DLD1 (cell line): Measurements from ENCODE around the gene POLR1H.
"Not testable (repeated sequence)": the region's sequence is repeated elsewhere in the genome, so short reads cannot be mapped to it uniquely, and the experiment has no call there.

Experiments
- in situ Hi-C: cut with HindIII; loops from 2 replicates; pipeline ENCODE4 v1.10.0; 2017; ENCODE audit warnings: low sequenced_read_pairs

Gene POLR1H, protein sequence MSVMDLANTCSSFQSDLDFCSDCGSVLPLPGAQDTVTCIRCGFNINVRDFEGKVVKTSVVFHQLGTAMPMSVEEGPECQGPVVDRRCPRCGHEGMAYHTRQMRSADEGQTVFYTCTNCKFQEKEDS

DNA sequence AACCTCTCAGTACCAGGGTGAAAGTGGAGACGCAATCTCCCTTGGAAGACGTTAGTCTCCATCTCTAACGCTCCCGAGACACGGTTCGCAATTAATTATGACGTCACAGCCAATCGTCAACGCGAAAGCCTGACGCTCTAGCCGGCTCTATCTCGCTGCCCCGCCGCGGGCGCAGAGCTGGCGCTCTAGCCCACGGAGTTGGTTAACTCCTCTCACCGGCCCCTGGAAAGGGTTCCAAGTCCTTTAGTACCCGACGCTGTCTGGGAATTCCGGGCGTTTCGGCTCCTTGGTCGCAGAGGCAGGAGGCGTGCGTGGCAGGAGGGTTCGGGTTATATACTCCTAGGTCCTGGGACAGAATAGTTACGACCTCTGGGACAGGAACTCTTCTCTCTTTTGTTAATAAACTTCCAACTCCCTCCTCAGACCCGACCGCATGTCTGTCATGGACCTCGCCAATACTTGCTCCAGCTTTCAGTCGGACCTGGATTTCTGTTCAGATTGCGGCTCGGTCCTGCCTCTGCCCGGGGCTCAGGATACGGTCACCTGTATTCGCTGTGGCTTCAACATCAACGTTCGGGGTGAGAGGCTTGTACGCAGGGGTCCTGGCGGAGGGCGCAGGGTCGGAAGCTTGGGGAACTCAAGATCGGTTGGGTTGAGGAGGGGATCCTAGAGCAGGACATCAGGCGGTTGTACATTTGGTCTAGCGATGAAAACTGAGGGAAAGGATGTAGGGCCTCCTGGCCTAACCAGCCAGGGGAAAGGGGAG is at the start of gene POLR1H:
POLR1H (plus strand) TSS at position 174 of the 766 bp plus-strand sequence; CDS start at position 434, 260 bp downstream.
- in situ Hi-C loops: no loop called here

DNA sequence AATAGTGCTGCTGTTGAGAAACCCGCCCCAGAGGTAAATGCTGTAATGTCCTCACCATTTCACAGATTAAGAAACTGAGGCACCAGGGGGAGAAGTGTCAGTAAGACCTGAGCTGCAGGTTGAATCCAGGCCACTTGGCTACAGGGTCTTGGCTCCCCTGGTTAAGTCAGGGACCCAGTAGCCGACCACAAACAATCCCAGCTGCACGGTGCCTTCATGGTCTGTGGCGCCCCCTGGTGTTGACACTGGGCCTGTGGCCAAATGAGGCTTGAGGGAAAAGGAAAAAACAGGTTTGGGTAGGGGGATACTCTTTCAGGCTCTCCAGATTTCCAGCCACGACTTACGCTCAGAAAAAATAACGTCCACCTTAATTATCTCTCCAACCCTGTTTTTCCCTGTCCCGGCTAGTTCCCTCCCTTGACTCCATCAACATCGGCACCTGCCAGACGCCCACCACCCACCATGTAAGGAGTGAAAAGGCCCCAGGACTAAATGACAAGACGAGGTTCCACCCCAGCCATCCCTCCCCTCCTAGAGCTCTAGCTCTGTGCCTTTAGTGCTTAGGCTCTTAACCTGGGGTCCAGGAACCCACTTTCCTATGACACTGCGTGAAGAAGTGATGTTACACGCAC is 47.7 kb upstream of the POLR1H start:
- in situ Hi-C loops: loop anchor here (25.0 kb wide), 1 partner anchor 151 kb away; no protein-coding TSS in a partner anchor

DNA sequence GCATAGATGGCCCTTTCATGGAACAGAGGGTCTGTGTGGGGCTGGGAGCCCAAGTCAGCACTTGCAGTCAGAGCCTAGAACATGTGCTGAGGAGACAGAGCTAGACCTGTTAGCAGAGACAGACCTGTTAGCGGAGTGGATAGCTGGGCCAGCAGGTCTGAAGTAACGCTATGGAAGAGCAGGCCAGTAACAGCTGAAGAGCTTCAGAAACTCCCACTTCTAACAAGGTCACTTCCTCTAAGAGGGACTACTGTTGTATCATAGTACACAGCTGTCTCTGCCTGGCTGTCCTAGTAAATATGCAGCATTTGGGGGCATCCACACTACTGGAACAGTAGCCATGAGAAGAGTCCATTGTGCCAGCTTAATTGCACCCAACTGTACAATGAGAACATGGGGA is 41.2 kb upstream of the POLR1H start:
- in situ Hi-C loops: loop anchor here (25.0 kb wide), 1 partner anchor 158 kb away; no protein-coding TSS in a partner anchor

DNA sequence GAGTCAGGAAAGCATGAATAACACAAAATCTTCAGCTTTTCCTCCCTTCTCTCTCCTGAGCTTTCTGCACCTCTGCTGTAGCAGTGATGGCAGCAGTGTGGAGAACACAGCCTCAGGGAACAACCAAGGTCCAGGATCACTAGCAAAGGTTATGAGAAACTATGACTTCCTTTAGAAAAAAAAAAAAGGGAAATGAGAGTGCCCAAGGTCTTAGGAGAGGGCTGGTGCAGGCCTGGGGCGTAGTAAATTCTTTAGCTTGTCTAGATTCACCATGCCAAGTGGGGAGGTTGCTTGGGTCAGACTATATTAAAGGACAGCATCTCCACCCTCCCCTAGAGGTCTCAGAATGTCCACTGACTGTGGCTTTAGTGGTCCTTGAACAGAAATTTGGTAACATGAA is 40.4 kb upstream of the POLR1H start:
- in situ Hi-C loops: loop anchor here (25.0 kb wide), 1 partner anchor 158 kb away; no protein-coding TSS in a partner anchor

DNA sequence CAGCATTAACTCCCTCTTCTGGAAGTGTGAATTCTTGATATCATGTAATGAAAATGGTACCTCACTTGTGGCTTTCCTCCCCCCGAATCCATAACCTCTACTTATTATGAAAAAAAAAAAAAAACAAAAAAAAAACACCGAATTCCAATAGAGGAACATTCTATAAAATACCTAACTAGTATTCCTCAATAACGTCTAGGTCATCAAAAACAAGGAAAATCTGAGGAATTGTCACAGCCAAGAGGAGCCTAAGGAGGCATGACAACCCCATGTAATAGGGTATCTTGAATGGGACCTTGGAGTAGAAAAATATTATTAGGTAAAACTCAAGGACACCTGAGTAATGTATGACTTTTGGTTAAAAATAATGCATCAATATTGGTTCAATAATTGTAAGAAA is 38.9 kb upstream of the POLR1H start:
- in situ Hi-C loops: loop anchor here (25.0 kb wide), 1 partner anchor 160 kb away; no protein-coding TSS in a partner anchor

DNA sequence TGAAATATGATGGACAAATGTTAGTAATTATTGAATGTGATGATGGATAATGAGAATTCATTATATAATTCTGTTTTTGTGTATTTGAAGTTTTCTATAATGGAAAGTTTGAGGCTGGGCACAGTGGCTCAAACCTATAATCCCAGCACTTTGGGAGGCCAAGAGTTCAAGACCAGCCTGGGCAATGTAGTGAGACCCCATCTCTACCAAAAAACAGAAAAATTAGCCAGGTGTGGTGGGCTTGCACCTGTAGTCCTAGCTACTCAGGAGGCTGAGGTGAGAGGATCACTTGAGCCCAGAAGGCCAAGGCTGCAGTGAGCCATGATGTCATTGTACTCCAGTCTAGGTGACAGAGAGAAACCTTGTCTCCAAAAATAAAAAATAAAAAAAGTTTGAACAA is 38.4 kb upstream of the POLR1H start:
- in situ Hi-C loops: loop anchor here (25.0 kb wide), 1 partner anchor 160 kb away; no protein-coding TSS in a partner anchor

DNA sequence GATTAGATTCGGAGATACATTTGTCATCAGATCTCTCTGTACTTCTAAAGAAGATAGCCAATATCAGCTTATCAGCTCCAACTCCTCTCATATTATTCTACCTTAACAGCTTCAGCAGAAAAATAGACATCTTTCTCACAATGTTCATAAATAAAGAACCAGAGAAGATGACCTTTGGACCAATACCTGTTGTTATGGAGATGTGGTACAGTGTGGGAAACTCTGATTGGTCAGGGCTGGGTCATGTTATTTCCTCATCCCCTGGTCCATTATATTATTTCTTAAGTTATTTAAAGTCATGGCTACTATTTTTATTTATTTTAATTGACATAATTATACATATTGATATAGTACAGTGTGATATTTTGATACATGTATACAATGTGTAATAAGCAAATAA is 35.9 kb upstream of the POLR1H start:
- in situ Hi-C loops: no loop called here

DNA sequence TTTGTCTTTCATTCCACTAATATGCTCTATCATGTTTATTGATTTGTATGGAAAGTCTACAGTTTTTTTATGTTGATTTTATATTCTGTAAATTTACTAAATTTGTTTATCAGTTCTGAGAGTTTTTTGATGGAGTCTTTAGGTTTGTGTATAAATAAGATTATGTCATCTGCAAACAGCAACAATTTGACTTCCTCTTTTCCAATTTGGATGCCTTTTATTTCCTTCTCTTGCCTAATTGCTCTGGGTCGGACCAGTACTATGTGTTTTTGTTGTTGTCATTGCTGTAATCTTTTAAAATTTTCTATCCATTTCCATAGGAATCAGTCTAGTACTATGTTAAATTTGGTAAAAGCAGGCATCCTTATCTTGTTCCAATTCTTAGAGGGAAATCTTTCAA is 31.5 kb upstream of the POLR1H start:
- in situ Hi-C loops: no loop called here

DNA sequence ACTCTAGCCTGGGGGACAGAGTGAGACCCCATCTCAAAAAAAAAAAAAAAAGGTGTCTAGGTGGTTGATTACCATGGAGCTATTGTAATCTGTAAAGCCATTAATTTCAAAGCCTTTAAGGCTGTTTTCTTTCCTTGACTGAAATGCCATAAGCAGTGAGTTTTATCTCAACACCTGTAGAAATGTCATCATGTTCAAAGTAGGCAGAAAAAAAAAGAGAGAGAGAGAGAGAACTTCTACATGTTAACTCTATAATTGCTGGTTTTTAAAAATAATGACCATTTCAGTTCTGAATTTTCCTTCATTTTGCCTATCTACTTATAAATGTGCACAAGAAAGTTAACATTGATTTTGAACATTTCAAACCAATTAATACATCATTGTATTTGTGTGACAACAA is 29.7 kb upstream of the POLR1H start:
- in situ Hi-C loops: no loop called here

DNA sequence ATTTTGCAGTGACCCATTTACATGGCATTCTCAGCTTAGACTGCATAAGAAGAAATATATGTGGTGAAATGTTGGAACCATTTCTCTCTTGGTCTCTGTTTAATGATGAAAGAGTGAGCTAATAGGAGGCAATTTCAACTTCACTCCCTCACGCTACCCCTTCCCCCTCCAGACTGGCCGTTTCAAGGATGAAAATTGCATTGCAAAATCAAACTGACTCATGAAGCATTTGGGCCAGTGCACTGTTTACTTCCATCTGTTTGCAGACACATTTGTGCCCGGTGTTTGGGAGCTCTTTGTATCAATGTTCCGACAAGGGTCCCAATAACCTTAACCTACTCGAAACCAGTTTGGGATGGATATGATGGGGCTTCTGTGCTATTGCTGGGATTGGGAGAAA is 27.6 kb upstream of the POLR1H start:
- in situ Hi-C loops: not testable (repeated sequence)

DNA sequence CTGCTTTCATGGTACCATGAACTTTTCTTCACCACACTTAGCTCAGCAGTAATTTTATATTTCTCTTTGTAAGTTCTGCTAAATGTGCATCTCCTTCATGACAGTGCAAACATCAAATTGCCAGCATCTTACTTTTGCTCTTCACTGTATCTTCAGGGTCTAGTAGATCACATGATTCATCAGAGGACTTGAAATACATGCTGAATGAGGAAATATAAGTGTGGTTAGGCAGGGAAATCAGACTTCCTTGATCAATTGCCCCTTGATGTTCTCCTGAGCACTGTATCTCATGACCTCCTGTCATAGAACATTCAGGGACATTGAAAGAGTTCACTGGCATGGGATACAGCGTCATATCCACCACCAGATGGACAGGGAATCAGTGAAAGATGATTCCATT is 25.3 kb upstream of the POLR1H start:
- in situ Hi-C loops: no loop called here

DNA sequence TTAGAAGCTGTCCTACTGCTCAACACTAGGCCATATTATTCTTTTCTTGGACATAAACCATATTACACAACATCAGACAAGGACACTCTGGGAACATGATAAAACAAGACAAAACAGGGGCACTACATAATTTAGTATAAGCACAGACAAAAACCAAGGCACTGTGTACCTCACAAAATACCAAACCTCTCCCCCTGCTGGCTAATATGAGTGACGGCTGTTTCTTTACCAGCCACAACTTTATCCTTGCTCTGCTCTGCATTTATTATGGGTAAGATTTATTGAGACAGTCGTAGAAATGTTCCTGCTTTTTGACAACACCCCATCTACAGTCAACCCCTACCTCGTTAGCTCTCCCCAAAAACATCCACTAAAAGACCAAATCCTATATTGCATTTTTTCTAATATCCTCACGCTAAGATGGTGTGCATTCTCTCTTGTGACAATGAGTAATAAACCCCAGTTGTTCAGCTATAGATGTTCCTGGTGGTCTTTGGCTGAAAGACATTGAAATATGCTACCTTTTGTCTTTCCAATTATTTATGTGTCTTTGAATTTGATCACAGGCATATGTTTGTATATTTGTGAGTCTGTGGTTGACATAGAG is 23.8 kb upstream of the POLR1H start:
- in situ Hi-C loops: no loop called here

DNA sequence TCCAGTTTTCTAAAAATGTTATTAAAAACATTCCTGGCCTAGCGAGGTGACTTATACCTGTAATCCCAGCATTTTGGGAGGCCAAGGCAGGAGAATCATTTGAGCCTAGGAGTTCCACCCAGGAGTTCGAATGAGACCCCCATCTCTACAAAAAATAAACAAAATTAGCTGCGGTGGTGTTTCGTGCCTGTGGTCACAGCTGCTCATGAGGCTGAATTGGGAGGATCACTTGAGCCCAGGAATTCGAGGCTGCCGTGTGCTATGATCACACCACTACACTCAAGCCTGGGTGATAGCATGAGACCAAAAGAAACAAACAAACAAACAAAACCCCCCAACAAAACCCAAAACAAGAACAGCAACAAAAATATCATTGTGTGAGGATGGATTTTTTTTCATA is 19.8 kb upstream of the POLR1H start:
- in situ Hi-C loops: no loop called here

DNA sequence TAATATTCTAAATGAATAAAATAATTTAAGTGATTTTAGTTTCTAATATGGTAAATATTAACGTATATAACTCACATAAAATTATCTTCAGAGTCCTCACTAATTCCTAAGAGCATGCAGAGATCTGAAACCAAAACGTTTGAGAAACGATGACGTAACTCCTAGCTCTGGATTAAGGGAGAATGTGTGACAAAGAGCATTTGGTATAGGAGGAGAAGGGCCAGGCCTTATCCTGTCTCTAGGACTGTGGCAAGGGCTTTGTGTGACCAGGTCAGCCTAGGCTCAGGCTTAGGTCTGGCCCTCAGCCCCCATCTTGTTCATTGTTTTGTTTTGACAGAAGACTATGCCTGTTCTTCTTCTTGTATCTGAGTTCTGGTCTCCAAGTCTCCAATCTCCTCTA is 19.2 kb upstream of the POLR1H start:
- in situ Hi-C loops: no loop called here

DNA sequence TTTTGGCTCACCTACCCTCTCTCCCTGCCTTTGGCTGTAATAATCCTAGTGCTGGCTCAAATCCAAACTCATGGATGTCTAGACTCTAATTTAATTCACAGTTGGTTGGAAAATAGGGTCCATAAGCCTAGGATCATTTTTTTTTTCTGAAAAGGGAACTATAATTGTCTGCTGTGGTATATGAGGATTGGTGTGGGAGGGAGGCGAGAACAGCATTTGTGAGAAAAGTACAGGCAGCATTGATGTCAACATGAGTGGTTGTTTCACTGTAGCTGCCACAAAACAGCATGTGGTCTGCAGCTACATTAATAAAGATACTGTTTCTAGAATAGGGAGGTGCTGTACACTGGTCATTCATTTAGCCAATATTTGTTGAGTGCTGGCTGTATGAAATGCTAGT is 18.6 kb upstream of the POLR1H start:
- in situ Hi-C loops: no loop called here

DNA sequence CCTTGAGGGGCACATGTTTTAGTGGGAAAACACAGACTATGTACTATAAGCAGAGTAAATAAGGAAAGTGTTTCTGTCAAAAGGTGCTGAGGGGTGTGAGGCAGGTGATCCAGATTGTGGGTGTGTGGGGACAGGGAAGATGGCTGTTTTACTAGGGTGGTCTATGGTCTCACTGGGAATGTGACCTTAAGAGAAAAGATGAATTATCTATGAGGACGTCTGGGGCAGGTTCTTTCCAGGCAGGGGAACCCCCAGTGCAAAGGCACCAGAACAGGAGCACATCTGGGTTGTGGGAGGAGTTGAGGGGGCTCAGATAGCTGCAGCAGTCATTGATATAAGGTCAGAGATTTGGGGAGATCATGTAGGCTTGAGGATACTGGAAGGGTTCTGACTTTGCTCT is 18.2 kb upstream of the POLR1H start:
- in situ Hi-C loops: no loop called here

DNA sequence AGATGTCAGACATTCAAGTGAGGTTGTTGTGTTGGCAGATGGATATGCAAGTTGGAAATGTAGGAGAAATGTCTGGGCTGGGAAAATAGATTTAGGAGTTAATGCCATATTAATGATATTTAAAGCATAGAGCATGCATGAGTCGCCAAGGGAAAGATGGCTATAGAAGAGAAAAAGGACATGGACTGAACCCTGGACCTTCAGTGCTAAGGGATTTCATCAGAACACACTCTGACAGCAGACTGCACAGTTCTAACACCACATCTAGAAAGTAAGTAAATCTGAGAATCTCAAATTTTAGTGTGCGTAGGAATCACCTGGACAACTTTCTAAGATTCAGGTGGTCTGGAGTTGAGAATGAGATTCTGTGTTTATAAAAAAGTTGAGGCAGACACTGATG is 17.3 kb upstream of the POLR1H start:
- in situ Hi-C loops: no loop called here

DNA sequence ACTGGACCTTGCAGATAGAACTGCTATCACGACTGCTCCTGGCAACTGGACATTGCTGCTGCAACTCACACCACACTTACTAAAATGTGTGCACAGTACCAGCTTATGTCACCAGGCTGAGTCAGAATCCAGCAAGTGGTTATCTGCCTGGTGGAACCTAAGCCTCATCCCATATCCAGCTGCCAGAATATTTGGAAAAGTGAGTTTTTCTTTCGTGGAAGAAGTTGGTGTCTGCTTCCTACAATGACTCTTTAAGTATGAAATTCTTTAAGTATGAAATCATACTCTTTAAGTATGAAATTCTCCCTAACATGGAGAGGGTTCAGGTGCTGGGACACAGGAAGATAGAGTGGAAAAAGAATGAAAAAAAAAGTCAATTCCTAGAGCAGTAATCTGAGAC is 16.4 kb upstream of the POLR1H start:
- in situ Hi-C loops: no loop called here

DNA sequence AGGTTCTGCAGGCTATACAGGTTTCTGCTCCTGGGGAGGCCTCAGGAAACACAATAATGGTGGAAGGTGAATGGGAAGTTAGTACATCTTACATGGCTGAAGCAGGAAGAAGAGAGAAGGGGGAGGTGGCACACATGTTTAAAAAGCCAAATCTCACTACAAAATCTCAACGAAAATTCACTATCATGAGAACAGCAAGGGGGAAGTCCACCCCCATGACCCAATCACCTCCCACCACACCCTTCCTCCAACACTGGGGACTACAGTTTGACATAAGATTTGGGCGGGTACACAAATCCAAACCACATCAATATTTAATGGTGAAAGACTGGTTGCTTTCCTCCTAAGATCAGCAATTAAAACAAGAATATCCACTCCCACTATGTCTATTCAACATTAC is 13.8 kb upstream of the POLR1H start:
- in situ Hi-C loops: no loop called here

DNA sequence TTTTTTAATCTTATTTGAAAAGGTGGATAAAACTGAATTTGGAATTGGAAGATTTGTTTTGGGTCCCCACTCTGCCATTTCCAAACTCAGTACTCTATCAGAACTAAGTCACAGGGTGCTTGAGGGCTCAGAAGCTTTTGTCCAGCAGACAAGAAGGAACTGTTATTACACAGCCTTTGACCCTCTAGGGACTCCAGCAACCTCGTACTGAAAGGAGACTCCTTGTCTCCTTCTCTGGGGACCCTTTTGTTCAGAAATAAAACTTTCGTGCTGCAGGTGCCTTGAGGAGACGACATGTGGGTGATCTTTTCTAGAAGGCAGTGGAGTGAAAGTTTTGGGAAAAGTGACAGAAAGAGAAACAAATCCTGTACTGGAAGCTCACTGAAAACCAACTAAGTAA is 7.4 kb upstream of the POLR1H start:
- in situ Hi-C loops: no loop called here

DNA sequence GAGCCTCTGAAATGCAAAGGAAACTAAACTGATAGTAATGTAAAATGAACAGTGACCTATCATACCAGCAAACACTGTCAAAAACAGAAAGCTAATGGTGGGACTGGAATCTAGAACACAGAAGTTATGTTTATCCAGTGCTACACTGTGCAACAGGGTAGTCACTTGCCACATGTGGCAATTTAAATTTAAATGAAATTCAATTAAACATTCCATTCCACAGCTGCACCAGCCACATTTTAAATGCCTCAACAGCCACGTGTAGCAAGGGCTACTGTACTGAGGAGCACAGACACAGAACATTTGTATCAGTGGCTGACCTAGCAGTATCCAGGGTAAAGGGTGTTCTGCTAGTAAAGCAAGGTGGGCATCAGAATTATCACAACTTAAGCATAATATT is 5.6 kb upstream of the POLR1H start:
- in situ Hi-C loops: no loop called here
